Measurements from ENCODE around the gene RIT2. TPM values are rescaled to one million over a fixed set of nuclear protein-coding genes. Genes with fewer than 3 reads are reported as not detected.
A peak's percentile ranks its signal among the peaks of the same experiment; 100 is the strongest.
"Not testable (repeated sequence)": the region's sequence is repeated elsewhere in the genome, so short reads cannot be mapped to it uniquely, and the experiment has no call there.

The RIT2 gene
- polyA plus RNA-seq, 3 donors = 0.10 TPM; not detected in 2

- peak; percentile 14 for DNase-seq
Measured at GRCh38 chr18:42839408-42839807, 276.1 kb downstream of the RIT2 start.

GRCh38 chr18:42838546-42839145 is 276.8 kb downstream of the RIT2 start:
- DNase-seq = no peak

GRCh38 chr18:42830936-42831335 is 284.5 kb downstream of the RIT2 start:
- no peak for DNase-seq

GRCh38 chr18:42828881-42829280 is 286.6 kb downstream of the RIT2 start:
- DNase-seq = no peak

- DNase-seq = no peak
Measured at GRCh38 chr18:42824178-42824577, 291.3 kb downstream of the RIT2 start.

GRCh38 chr18:42822711-42823110 is 292.8 kb downstream of the RIT2 start:
- no peak for DNase-seq

- no peak for DNase-seq
Measured at GRCh38 chr18:42821492-42821891, 294.0 kb downstream of the RIT2 start.

GRCh38 chr18:42814618-42815017 is 300.9 kb downstream of the RIT2 start:
- DNase-seq = no peak

GRCh38 chr18:42814184-42814583 is 301.3 kb downstream of the RIT2 start:
- no peak for DNase-seq

GRCh38 chr18:42813570-42813969 is 301.9 kb downstream of the RIT2 start:
- no peak for DNase-seq

GRCh38 chr18:42807887-42808286 is 307.6 kb downstream of the RIT2 start:
- no peak for DNase-seq

GRCh38 chr18:42801706-42802105 is 313.8 kb downstream of the RIT2 start:
- DNase-seq = no peak

GRCh38 chr18:42798606-42799170 is 316.8 kb downstream of the RIT2 start:
- DNase-seq = no peak

GRCh38 chr18:42795213-42795789 is 320.2 kb downstream of the RIT2 start:
- DNase-seq = not testable (repeated sequence)

GRCh38 chr18:42792731-42793130 is 322.8 kb downstream of the RIT2 start:
- no peak for DNase-seq

GRCh38 chr18:42784632-42785031 is 330.9 kb downstream of the RIT2 start:
- peak; percentile 20 for DNase-seq

GRCh38 chr18:42782929-42783328 is 332.6 kb downstream of the RIT2 start:
- DNase-seq = no peak

GRCh38 chr18:42781298-42781815 is 334.1 kb downstream of the RIT2 start:
- no peak for DNase-seq

GRCh38 chr18:42780171-42780570 is 335.3 kb downstream of the RIT2 start:
- no peak for DNase-seq

- no peak for DNase-seq
Measured at GRCh38 chr18:42778445-42779042, 336.9 kb downstream of the RIT2 start.

- DNase-seq = no peak
Measured at GRCh38 chr18:42778024-42778423, 337.5 kb downstream of the RIT2 start.

- no peak for DNase-seq
Measured at GRCh38 chr18:42773870-42774269, 341.6 kb downstream of the RIT2 start.

- DNase-seq = no peak
Measured at GRCh38 chr18:42771936-42772335, 343.5 kb downstream of the RIT2 start.
